ENCODE data around the gene PITX3.

Gene PITX3

DNA sequence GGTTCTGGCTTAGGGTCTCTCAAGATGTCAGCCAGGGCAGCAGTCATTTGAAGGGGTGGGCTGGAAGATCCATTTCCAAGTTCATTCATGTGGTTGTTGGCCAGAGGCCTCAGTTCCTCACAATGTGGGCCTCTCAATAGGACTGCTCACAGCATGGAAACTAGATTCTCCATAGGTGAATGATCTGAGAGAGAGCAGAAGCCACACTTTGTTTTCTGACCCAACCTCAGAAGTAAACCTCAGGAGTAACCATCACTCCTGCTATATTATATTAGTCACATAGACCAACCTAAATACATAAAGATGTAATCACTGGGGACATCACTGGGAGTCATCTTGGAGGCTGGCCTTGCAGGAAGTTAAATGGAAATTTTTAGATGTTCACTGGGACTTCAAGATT lies 46.2 kb upstream of the PITX3 start:
- Histone ChIP-seq H3K27me3 (ENCODE audit: insufficient read depth, poor library complexity, severe bottlenecking) (no peaks in the 10 kb centered on the region), H3K27ac (replicated peaks) (no peak overlapping the region), H3K4me3 (replicated peaks; ENCODE audit: insufficient read depth, low read length) (no peak overlapping the region)
- no peak for DNase-seq (ENCODE audit: low read depth in 1 of 2, low spot score in 1 of 2)
- TF ChIP-seq GABPA (IDR thresholded peaks at IDR 0.05; ENCODE audit: low read depth), result no peak
- TF ChIP-seq SPI1 (IDR thresholded peaks at IDR 0.05; ENCODE audit: borderline replicate concordance, low read depth), result no peak
- TF ChIP-seq, protein P1, sequence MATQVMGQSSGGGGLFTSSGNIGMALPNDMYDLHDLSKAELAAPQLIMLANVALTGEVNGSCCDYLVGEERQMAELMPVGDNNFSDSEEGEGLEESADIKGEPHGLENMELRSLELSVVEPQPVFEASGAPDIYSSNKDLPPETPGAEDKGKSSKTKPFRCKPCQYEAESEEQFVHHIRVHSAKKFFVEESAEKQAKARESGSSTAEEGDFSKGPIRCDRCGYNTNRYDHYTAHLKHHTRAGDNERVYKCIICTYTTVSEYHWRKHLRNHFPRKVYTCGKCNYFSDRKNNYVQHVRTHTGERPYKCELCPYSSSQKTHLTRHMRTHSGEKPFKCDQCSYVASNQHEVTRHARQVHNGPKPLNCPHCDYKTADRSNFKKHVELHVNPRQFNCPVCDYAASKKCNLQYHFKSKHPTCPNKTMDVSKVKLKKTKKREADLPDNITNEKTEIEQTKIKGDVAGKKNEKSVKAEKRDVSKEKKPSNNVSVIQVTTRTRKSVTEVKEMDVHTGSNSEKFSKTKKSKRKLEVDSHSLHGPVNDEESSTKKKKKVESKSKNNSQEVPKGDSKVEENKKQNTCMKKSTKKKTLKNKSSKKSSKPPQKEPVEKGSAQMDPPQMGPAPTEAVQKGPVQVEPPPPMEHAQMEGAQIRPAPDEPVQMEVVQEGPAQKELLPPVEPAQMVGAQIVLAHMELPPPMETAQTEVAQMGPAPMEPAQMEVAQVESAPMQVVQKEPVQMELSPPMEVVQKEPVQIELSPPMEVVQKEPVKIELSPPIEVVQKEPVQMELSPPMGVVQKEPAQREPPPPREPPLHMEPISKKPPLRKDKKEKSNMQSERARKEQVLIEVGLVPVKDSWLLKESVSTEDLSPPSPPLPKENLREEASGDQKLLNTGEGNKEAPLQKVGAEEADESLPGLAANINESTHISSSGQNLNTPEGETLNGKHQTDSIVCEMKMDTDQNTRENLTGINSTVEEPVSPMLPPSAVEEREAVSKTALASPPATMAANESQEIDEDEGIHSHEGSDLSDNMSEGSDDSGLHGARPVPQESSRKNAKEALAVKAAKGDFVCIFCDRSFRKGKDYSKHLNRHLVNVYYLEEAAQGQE (IDR thresholded peaks at IDR 0.05; ENCODE audit: insufficient replicate concordance, low read depth), result no peak
- TF ChIP-seq POLR2AphosphoS5 (IDR thresholded peaks at IDR 0.05; ENCODE audit: low read depth), result no peak
- TF ChIP-seq, protein P2, sequence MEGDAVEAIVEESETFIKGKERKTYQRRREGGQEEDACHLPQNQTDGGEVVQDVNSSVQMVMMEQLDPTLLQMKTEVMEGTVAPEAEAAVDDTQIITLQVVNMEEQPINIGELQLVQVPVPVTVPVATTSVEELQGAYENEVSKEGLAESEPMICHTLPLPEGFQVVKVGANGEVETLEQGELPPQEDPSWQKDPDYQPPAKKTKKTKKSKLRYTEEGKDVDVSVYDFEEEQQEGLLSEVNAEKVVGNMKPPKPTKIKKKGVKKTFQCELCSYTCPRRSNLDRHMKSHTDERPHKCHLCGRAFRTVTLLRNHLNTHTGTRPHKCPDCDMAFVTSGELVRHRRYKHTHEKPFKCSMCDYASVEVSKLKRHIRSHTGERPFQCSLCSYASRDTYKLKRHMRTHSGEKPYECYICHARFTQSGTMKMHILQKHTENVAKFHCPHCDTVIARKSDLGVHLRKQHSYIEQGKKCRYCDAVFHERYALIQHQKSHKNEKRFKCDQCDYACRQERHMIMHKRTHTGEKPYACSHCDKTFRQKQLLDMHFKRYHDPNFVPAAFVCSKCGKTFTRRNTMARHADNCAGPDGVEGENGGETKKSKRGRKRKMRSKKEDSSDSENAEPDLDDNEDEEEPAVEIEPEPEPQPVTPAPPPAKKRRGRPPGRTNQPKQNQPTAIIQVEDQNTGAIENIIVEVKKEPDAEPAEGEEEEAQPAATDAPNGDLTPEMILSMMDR (IDR thresholded peaks at IDR 0.05; ENCODE audit: insufficient read depth, low read length), result no peak

DNA sequence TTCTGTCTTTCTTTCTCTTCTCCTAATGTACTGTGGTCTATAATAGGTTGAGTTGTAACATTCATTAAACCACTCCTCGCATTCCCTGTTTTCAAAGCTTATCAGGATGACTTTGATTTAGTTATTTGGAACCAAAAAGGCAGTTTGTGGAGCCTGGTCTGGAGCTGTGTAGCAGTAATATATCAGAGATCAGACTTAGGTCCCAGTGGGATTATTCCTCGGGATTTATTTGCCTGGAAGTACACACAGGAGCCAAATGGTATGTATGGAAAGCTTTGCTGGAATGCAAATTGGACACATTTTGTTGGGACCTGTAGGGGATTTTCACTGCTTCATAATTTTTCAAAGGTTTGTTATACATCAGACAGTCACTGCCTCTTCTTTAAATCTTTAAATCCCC lies 44.9 kb upstream of the PITX3 start:
- no peak overlapping the region for H3K27ac ChIP-seq (replicated peaks)
- H3K27me3 ChIP-seq (ENCODE audit: insufficient read depth, poor library complexity, severe bottlenecking), result no peaks in the 10 kb centered on the region
- no peak overlapping the region for H3K4me3 ChIP-seq (replicated peaks; ENCODE audit: insufficient read depth, low read length)
- TF ChIP-seq GABPA (IDR thresholded peaks at IDR 0.05; ENCODE audit: low read depth), result no peak
- no peak for TF ChIP-seq SPI1 (IDR thresholded peaks at IDR 0.05; ENCODE audit: borderline replicate concordance, low read depth)
- TF ChIP-seq POLR2AphosphoS5 (IDR thresholded peaks at IDR 0.05; ENCODE audit: low read depth), result no peak
- TF ChIP-seq, protein P2 (IDR thresholded peaks at IDR 0.05; ENCODE audit: insufficient read depth, low read length), result no peak
- TF ChIP-seq, protein P1 (IDR thresholded peaks at IDR 0.05; ENCODE audit: insufficient replicate concordance, low read depth), result no peak
- DNase-seq (ENCODE audit: low read depth in 1 of 2, low spot score in 1 of 2), result no peak

DNA sequence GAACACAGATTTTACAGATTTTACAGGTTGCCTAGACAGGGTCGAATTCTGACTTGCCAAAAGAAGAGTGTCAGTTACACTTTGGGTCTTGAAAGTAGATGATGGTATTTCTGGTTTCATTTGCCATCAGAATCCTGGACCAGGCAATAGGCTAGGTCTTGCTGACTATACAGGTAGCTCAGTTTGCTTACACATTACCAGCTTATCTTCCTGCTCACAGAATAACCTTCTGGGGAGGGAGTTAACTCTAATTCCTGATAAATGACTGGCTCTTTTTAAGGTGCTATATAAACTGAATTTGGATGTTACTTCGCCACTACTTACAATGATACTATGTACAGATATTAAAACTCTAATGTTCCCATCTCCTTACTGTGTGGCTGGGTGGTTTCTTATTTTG lies 43.8 kb upstream of the PITX3 start:
- TF ChIP-seq GABPA (IDR thresholded peaks at IDR 0.05; ENCODE audit: low read depth) (no peak), POLR2AphosphoS5 (IDR thresholded peaks at IDR 0.05; ENCODE audit: low read depth) (no peak), SPI1 (IDR thresholded peaks at IDR 0.05; ENCODE audit: borderline replicate concordance, low read depth) (no peak)
- TF ChIP-seq, protein P2 (IDR thresholded peaks at IDR 0.05; ENCODE audit: insufficient read depth, low read length), result no peak
- TF ChIP-seq, protein P1 (IDR thresholded peaks at IDR 0.05; ENCODE audit: insufficient replicate concordance, low read depth), result no peak
- no peak overlapping the region for H3K27ac ChIP-seq (replicated peaks)
- no peaks in the 10 kb centered on the region for H3K27me3 ChIP-seq (ENCODE audit: insufficient read depth, poor library complexity, severe bottlenecking)
- no peak overlapping the region for H3K4me3 ChIP-seq (replicated peaks; ENCODE audit: insufficient read depth, low read length)
- DNase-seq (ENCODE audit: low read depth in 1 of 2, low spot score in 1 of 2), result no peak
